ENCODE results near the gene MED10. TPM values are rescaled to one million over a fixed set of nuclear protein-coding genes. Genes with fewer than 3 reads are reported as not detected.
A peak's percentile ranks its signal among the peaks of the same experiment; 100 is the strongest.

MED10 gene
- total and polyA plus RNA-seq, 9 of the 15 experiments (the other 6 are each of a cell fraction or from before 2014, with no cell fraction given) = 23.8 to 83.4 (median 58.8) TPM

DNA sequence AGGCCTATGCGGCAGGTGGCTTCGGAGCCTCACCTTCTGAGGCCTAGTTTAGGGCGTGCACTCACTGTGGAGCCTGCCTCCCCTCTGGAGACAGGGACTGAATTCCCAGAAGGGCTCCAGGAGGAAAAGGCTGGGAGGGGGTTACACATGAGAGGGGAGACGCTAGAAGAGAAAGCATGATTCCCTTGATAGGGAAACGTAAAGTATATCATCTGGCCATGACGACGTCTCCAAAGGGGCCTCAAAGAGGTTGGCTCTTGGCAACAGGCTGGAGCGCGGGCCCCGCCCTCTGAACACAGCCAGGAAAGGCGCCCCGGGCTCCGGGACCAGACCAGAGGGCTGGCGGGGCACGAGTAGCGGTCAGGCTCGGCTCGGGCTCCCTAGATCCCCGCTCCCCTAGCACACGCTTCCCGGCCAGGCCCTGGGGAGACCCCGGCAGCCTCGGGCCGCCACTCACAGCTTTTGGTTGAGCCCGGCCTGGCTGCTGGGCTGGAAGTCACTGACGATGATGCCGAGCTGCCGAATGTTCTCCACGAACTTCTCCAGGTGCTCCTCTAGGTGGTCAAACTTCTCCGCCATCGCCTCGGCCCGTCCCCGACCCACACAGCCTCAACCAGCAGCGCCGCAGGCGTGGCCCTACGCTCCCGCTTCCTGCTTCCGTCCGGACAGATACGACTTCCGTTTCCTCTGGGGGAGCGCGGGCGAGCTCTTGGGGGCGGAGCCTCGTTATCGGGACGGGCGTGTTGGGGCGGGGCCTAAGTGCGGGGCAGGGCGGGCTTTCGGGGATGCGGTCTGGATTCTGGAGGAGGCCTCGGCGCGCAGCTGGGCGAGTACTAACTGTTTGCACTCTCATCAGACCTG, at the start of gene MED10 (continued):
- TF ChIP-seq, protein P1, sequence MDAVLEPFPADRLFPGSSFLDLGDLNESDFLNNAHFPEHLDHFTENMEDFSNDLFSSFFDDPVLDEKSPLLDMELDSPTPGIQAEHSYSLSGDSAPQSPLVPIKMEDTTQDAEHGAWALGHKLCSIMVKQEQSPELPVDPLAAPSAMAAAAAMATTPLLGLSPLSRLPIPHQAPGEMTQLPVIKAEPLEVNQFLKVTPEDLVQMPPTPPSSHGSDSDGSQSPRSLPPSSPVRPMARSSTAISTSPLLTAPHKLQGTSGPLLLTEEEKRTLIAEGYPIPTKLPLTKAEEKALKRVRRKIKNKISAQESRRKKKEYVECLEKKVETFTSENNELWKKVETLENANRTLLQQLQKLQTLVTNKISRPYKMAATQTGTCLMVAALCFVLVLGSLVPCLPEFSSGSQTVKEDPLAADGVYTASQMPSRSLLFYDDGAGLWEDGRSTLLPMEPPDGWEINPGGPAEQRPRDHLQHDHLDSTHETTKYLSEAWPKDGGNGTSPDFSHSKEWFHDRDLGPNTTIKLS (IDR thresholded peaks at IDR 0.05; ENCODE audit: borderline replicate concordance, low read depth) = peak; percentile 74; the same call in 1 of the 2 replicates
- TF ChIP-seq ATF7 (IDR thresholded peaks at IDR 0.05) = peak; percentile 59; the same call in 1 of the 2 replicates
- peak; percentile 88 for TF ChIP-seq TFAP4 (CRISPR knock-in tag; IDR thresholded peaks at IDR 0.05; ENCODE audit: borderline replicate concordance)
- TF ChIP-seq, protein P2, sequence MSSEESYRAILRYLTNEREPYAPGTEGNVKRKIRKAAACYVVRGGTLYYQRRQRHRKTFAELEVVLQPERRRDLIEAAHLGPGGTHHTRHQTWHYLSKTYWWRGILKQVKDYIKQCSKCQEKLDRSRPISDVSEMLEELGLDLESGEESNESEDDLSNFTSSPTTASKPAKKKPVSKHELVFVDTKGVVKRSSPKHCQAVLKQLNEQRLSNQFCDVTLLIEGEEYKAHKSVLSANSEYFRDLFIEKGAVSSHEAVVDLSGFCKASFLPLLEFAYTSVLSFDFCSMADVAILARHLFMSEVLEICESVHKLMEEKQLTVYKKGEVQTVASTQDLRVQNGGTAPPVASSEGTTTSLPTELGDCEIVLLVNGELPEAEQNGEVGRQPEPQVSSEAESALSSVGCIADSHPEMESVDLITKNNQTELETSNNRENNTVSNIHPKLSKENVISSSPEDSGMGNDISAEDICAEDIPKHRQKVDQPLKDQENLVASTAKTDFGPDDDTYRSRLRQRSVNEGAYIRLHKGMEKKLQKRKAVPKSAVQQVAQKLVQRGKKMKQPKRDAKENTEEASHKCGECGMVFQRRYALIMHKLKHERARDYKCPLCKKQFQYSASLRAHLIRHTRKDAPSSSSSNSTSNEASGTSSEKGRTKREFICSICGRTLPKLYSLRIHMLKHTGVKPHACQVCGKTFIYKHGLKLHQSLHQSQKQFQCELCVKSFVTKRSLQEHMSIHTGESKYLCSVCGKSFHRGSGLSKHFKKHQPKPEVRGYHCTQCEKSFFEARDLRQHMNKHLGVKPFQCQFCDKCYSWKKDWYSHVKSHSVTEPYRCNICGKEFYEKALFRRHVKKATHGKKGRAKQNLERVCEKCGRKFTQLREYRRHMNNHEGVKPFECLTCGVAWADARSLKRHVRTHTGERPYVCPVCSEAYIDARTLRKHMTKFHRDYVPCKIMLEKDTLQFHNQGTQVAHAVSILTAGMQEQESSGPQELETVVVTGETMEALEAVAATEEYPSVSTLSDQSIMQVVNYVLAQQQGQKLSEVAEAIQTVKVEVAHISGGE (CRISPR knock-in tag; IDR thresholded peaks at IDR 0.05) = peak in 2 of 3 experiments; percentile 13 to 66; a peak in 1 of 6 replicates
- TF ChIP-seq NEUROD1 (IDR thresholded peaks at IDR 0.05; ENCODE audit: borderline replicate concordance, low read depth, low read length, partially characterized antibody) = peak; percentile 26
- no peak for TF ChIP-seq NCOA2 (IDR thresholded peaks at IDR 0.05; ENCODE audit: partially characterized antibody in 2 of 2)
- peak; percentile 48 for TF ChIP-seq RFX1 (IDR thresholded peaks at IDR 0.05)
- TF ChIP-seq ELF2 (CRISPR knock-in tag; IDR thresholded peaks at IDR 0.05) = peak; percentile 97
- peak; percentile 60; the same call in 1 of the 2 replicates for TF ChIP-seq FOXP1 (CRISPR knock-in tag; IDR thresholded peaks at IDR 0.05)
- no peak for TF ChIP-seq IRF9 (tag; IDR thresholded peaks at IDR 0.05)
- 0 out of 2 replicates have a peak, but pooled peaks have one; percentile 14 for TF ChIP-seq SMARCA5 (IDR thresholded peaks at IDR 0.05)
- peak; percentile 92 for TF ChIP-seq MYC (IDR thresholded peaks at IDR 0.05; ENCODE audit: low read depth, low read length)
- peak; percentile 72; the same call in 1 of the 2 replicates for TF ChIP-seq MYC (CRISPR knock-in tag; IDR thresholded peaks at IDR 0.05; ENCODE audit: borderline replicate concordance, low read depth)
- TF ChIP-seq CCNT2 (IDR thresholded peaks at IDR 0.05; ENCODE audit: borderline replicate concordance, extremely low read depth, insufficient read length, low read depth, low read length) = peak; percentile 54
- peak; percentile 93 for TF ChIP-seq EGR1 (conservative IDR thresholded peaks at IDR 0.05)
- TF ChIP-seq C11orf30 (IDR thresholded peaks at IDR 0.05; ENCODE audit: low read depth) = peak; percentile 61; the same call in 1 of the 2 replicates
- TF ChIP-seq JUN (IDR thresholded peaks at IDR 0.05; ENCODE audit: borderline replicate concordance, low read depth, low read length) = peak; percentile 5; the same call in 1 of the 2 replicates
- no peak for TF ChIP-seq JUN (CRISPR knock-in tag; IDR thresholded peaks at IDR 0.05; ENCODE audit: borderline replicate concordance)

Measured in K562 (cell line).